Stimulated activated CD8-positive, alpha-beta memory T cell treated with anti-CD3 and anti-CD28 coated beads, Interleukin-7, amount 100 ng/mL, for 1 hour (primary cell): ENCODE measurements around the gene PMS1.
"Not testable (repeated sequence)": the region's sequence is repeated elsewhere in the genome, so short reads cannot be mapped to it uniquely, and the experiment has no call there.

Experiments used
- DNase-seq, 2 donors: peaks; one replicate each; pipeline ENCODE4 v3.0.0-alpha.2; 2020; ENCODE audit warnings: low read depth in 2 of 2

PMS1 gene

GRCh38 chr2:189783927-189784867 lies at the start of gene PMS1, which contains the start of gene ORMDL1:
PMS1 (plus strand) TSS chr2:189784450; CDS start chr2:189791810, 7,360 bp downstream.
ORMDL1 (minus strand) TSS chr2:189784339; CDS start chr2:189782595, 1,744 bp downstream.
- DNase-seq: peak; percentile 85 to 91

- DNase-seq: no peak
These were observed 33.1 kb upstream of the PMS1 start for GRCh38 chr2:189751080-189751658.

- no peak for DNase-seq
These were observed 27.8 kb upstream of the PMS1 start for GRCh38 chr2:189756311-189756952.

DNA sequence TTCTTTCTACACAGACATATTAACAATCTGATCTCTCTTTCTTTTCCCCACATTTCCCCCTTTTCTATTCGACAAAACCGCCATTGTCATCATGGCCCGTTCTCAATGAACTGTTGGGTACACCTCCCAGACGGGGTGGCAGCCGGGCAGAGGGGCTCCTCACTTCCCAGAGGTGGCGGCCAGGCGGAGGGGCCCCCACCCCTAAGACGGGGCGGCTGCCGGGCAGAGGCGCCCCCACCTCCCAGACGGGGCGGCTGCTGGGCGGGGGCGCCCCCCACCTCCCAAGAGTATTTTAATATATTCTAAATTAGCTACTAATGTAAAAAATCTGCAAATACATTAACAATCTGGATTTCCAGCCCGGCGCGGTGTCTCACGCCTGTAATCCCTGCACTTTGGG lies 24.1 kb upstream of the PMS1 start:
- DNase-seq: not testable (repeated sequence)

DNA sequence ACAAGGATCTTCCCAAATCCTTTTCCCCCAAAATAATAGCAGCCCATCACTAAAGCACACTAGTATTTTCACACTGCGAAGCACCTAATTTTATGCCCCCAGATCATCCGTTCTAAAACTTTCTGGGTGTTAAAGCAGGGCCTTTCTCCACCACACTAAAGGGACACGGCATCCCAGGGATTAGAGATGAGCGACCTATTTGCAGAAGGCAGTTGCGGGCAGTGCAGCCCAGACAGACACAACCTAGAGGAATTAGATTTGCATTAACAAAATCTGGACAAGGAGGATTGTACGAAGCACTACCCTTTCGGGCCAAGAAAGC lies 22.1 kb upstream of the PMS1 start:
- no peak for DNase-seq

- DNase-seq: peak; percentile 76 to 85
These were observed 21.5 kb upstream of the PMS1 start, which contains the start of gene OSGEPL1 for GRCh38 chr2:189762551-189763298. OSGEPL1 (minus strand) TSS chr2:189762792; CDS start chr2:189761640, 1,152 bp downstream.

GRCh38 chr2:189763908-189764661 lies 20.2 kb upstream of the PMS1 start:
- no peak for DNase-seq

- no peak for DNase-seq
These were observed 13.5 kb upstream of the PMS1 start for GRCh38 chr2:189770590-189771322.

GRCh38 chr2:189772212-189772611 lies 12.0 kb upstream of the PMS1 start:
- DNase-seq: no peak

DNA sequence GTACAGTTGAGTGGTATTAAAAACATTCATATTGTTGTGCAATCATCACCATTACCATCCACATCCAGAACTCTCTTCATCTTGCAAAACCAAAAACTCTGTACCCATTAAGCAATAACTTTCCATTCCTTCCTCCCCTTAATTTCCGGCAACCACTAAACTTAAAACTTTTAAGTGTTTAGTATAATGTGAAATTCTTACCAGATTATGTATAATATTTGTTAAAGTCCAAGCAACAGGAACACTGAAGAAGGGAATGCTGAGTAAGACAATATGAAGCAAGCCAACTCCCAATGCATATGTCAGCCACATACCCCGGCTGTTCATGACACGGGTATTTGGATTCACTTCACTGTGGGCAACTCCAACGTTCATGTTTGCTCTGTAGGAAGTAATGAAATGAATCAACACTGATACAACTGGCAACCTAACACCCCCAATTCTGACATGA lies 2.0 kb upstream of the PMS1 start:
- no peak for DNase-seq

GRCh38 chr2:189783451-189783926 lies 761 bp upstream of the PMS1 start:
- no peak for DNase-seq

DNA sequence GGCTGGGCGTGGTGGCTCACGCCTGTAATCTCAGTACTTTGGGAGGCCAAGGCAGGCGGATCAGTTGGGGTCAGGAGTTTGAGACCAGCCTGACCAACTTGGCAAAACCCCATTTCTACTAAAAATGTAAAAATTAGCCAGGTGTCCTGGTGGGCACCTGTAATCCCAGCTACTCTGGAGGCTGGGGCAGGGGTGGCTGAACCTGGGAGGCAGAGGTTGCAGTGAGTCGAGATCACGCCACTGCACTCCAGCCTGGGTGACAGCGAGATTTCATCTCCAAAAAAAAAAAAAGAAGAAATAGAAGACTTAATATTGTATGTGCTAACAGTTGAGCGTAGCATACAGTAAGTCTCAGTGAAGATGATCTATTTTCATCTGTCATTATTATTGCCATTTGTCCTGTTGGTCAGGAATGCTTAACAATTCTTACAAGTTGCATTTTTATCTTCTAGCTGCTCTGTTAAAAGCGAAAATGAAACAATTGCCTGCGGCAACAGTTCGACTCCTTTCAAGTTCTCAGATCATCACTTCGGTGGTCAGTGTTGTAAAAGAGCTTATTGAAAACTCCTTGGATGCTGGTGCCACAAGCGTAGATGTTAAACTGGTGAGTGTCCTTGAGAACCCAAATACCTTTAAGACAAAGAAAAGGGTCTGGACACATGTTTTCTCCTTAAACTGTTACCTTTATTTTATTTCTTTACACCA lies 7.2 kb downstream of the PMS1 start:
- no peak for DNase-seq

DNA sequence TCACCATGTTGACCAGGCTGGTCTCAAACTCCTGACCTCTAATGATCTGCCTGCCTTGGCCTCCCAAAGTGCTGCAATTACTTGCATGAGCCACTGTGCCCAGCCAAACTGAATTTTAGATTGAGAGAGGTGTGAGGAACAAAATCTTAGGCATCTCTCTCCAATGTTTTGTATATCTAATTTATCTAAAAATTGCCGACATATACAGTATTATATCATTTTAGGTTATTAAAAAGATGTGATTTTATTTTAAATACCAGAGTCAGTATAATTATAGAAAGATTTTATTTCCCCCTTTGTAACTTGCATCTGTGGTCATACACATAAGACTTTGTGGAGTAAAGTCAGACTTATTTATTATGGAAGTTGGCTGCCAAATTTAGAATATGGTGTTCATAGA lies 10.1 kb downstream of the PMS1 start:
- no peak for DNase-seq

DNA sequence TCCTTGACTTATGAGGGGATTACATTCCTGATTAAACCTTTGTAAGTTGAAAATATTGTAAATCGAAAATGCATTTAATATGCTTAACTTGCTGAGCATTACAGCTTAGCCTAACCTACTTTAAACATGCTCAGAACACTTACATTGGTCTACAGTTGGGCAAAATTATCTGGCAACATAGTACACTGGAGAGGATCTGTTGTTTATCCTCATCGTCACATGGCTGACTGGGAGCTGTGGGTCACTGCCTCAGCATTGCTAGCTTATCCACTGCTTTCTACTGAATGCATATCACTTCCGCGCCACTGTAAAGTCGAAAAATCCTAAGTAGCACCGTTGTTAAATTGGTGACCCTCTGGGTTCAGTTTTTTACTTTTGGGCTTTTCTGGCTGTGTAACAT lies 13.7 kb downstream of the PMS1 start:
- no peak for DNase-seq

- DNase-seq: no peak
These were observed 14.2 kb downstream of the PMS1 start for GRCh38 chr2:189798312-189799029.

GRCh38 chr2:189799030-189799331 lies 14.7 kb downstream of the PMS1 start:
- no peak for DNase-seq

- no peak for DNase-seq
These were observed 15.3 kb downstream of the PMS1 start for GRCh38 chr2:189799531-189799930.

GRCh38 chr2:189802396-189802912 lies 18.2 kb downstream of the PMS1 start:
- no peak for DNase-seq

- DNase-seq: no peak
These were observed 19.2 kb downstream of the PMS1 start for GRCh38 chr2:189803431-189803830.
